Stimulated activated CD4-positive, alpha-beta T cell treated with anti-CD3 and anti-CD28 coated beads, TNF-alpha, amount 100 ng/mL, for 48 hours (primary cell): ENCODE results near the gene IFRD2.
"Not testable (repeated sequence)": the region's sequence is repeated elsewhere in the genome, so short reads cannot be mapped to it uniquely, and the experiment has no call there.

Source experiments
- DNase-seq, 3 donors: peaks; one replicate each; pipeline ENCODE4 v3.0.0-alpha.2; 2020; ENCODE audit warnings: low read depth in 3 of 3

IFRD2 gene

GRCh38 chr3:50286322-50287227 is 5.7 kb downstream of the IFRD2 start:
- no peak for DNase-seq

- not testable (repeated sequence) for DNase-seq
Measured at GRCh38 chr3:50284121-50284520, 8.1 kb downstream of the IFRD2 start.

GRCh38 chr3:50279255-50280016 is 12.8 kb downstream of the IFRD2 start:
- no peak for DNase-seq

DNA sequence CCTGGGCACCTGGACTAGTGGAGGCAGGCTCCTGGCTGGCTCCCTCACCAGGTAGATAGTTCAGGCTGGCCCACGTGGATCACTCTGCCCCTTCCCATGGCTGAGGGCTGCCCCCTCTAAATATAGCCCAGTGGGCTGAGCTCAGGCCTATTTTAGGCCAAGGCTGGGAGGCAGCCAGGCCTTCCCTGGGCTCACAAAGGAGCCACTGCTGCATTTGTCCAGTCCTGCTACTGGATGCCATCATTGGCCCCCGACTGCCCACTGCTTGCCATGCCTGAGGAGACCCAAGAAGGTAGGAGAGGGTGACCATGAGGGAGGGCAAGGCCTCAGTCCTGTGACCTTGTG is 13.4 kb downstream of the IFRD2 start, which contains the start of gene LSMEM2:
Gene LSMEM2 (plus strand): TSS at position 208 of the 345 bp plus-strand sequence. CDS start 27 bp downstream, at position 235.
- DNase-seq = no peak

DNA sequence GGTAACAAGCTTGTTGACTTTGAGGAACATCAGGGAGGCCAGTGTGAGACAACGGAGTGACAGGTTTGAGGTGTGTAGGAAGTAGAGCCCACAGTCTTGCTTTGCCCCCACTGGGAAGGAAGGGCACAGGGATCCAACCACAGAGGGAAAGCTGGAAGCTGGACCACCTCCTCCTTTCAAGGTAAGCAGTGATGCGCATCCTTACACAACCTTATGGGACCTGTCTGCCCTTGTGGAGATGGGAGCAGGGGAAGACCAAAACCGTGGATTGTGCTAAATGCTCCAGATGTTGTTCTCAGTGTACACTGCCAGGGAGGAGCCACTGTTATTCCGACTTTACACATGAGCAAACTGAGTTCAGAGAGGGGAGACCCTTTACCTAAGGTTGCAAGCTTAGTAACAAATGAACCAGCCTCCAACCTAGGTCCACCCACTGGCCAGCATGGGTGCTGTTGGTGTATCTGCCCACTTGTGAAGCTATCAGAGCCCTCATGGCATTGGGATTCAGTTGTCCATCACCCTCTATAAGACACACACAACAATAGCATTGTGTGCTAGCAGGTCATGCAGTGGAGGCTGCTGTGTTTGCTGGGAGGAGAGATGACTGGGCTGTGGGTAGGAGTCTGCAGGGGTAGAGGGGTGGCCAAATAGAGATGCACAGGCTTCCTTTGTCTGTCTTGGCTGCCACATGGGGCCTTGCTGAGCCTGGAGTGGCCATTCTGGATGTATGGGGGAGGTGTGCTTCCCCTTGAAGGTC is 13.9 kb downstream of the IFRD2 start:
- no peak for DNase-seq

GRCh38 chr3:50276762-50277101 is 15.5 kb downstream of the IFRD2 start:
- DNase-seq = no peak

GRCh38 chr3:50275996-50276761 is 16.1 kb downstream of the IFRD2 start:
- peak in 1 of 3 donors; percentile 27 for DNase-seq

DNA sequence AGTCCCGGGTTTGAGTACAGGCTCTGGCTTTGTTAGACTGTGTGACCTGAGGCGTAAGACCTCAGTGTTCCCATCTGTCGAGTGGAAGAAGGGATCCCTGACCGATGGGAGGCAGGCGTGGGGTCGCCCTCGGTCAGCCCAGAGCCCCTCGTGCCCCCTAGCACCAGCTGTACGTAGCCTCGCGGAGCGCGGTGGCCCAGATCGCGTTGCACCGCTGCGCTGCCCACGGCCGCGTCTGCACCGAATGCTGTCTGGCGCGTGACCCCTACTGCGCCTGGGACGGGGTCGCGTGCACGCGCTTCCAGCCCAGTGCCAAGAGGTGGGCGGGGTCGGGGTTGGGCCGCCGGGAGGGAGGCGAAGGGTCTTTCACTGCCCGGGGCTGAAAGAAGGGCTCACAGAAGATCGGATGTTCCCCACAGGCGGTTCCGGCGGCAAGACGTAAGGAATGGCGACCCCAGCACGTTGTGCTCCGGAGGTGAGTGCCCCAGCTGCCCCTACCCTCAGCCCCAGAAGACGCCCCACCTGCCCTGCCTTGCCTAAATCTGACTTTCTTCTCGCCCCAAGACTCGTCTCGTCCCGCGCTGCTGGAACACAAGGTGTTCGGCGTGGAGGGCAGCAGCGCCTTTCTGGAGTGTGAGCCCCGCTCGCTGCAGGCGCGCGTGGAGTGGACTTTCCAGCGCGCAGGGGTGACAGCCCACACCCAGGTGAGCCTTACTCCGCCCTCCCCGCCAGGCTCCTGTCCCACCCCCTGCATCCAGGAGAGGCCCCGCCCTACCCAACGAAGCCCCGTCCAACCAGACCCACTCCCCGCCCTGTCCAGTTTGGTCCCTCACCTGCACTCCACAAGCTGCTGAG is 16.9 kb downstream of the IFRD2 start:
- DNase-seq = no peak

DNA sequence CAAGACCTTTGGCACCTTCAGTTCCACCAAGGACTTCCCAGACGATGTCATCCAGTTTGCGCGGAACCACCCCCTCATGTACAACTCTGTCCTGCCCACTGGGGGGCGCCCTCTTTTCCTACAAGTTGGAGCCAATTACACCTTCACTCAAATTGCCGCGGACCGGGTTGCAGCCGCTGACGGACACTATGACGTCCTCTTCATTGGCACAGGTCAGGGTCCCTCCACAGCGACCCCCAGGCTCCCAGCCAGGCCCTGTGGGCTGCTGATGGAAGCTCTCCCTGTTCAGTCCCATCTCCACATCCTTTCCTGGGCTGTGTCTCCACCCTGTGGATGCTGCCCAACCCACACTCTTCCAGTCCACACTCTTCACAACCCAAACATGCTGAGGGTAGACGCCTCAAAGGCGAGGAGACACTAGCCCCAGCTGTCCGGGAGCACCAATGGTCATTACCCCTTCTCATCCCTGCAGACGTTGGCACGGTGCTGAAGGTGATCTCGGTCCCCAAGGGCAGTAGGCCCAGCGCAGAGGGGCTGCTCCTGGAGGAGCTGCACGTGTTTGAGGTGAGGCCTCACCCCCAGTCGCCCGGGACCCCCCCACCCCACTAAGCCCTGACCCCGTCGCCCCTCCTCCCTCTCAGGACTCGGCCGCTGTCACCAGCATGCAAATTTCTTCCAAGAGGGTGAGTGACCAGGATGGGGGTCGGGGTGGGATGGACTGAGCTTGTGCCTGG is 17.7 kb downstream of the IFRD2 start:
- peak; percentile 65 to 78 (median 77) for DNase-seq

- DNase-seq = no peak
Measured at GRCh38 chr3:50273689-50274065, 18.6 kb downstream of the IFRD2 start.

GRCh38 chr3:50272911-50273688 is 19.1 kb downstream of the IFRD2 start:
- DNase-seq = peak; percentile 78 to 89 (median 87)

DNA sequence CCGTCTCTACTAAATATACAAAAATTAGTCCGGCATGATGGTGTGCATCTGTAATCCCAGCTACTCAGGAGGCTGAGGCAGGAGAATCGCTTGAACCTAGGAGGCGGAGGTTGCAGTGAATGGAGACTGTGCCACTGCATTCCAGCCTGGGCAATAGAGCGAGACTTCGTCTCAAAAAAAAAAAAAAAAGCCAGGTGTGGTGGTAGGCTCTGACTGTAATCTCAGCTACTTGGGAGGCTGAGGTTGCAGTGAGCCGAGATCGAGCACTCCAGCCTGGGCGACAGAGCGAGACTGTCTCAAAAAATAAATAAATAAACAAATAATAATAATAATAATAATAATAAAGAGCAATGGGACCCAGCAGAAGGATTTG is 19.7 kb downstream of the IFRD2 start:
- DNase-seq = not testable (repeated sequence)

- DNase-seq = no peak
Measured at GRCh38 chr3:50271314-50271936, 20.8 kb downstream of the IFRD2 start.

GRCh38 chr3:50270422-50271224 is 21.6 kb downstream of the IFRD2 start:
- DNase-seq = no peak

DNA sequence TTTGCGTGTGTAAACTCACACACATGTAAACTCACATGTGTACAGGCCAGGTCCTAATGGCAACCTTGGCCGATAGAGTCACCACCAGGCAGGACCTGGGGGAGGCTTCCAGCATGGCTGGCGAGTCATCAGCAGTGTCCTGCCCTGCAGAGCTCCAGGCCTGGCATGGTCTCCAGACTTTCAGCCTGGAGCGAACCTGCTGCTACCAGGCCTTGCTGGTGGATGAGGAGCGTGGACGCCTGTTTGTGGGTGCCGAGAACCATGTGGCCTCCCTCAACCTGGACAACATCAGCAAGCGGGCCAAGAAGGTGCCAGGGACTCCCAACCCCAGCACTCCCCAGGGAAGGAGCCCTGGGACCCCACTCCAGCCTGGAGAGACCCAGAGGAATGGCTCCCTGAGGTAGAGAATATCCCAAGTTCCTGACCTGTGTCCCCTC is 22.2 kb downstream of the IFRD2 start:
- no peak for DNase-seq

GRCh38 chr3:50269460-50269859 is 22.8 kb downstream of the IFRD2 start:
- no peak for DNase-seq

DNA sequence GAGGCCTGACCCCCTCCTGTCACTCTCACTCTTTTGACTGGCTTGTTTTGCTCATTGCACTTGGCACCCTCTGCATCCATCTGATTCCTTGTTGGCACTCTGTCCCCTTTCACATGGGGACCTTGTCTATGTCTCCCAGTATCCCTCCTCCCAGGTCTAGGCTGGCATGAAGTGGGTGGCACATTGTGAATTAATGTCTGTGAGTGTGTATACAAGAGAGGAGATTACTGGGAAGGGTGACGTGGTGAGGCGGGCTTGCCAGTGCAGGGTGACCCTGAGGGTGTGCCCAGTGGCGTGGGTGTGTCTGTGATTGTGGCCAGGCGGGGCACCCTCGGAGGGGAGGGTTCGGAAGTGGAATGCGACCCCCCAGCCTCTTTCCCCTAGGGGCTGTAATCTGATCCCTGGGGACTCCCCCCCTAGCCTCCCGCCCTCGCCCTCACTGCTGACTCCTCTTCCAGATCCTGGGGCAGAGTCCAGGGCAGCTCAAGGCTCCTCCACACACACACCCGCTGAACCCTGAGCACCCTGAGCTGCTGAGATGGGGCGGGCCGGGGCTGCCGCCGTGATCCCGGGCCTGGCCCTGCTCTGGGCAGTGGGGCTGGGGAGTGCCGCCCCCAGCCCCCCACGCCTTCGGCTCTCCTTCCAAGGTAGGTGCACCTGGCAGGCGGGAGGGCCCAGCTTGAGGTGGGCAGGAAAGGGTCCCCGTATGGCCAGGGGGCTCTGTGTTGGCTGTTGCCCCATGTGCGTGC is 23.4 kb downstream of the IFRD2 start, which contains the start of gene SEMA3B:
Gene SEMA3B (plus strand): TSS at position 445 of the 749 bp plus-strand sequence. CDS start 94 bp downstream, at position 539.
- DNase-seq = no peak
